Hematopoietic multipotent progenitor cell treated with erythropoietin and hydrocortisone succinate and interleukin-3 and kit ligand, for 17 days (in vitro differentiated cells): ENCODE measurements around the gene ACOX3.

Source experiments
- DNase-seq: peaks from one replicate; pipeline ENCODE4 v3.0.0-alpha.2; 2015; ENCODE audit warnings: low spot score

The ACOX3 gene

DNA sequence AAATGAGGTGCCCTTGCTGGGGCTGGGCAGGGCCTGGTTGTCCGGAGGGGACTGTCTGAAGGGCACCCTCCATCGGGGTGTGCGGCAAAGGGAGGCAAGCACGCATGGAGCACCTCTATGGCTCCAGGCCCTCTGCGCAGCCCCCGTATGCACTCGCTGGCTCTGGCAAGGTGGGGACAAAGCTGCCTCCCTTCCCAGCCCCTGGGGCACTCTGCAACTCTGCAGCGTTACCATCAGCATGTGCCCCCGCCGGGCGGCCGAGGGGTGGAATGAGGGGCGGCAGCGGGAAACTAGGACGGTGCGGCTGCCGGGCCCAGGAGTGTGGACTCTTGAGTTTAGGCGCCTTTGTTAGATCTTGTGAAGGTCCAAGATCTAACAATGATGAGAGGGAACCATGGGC lies 26.5 kb upstream of the ACOX3 start:
- DNase-seq: no peak

DNA sequence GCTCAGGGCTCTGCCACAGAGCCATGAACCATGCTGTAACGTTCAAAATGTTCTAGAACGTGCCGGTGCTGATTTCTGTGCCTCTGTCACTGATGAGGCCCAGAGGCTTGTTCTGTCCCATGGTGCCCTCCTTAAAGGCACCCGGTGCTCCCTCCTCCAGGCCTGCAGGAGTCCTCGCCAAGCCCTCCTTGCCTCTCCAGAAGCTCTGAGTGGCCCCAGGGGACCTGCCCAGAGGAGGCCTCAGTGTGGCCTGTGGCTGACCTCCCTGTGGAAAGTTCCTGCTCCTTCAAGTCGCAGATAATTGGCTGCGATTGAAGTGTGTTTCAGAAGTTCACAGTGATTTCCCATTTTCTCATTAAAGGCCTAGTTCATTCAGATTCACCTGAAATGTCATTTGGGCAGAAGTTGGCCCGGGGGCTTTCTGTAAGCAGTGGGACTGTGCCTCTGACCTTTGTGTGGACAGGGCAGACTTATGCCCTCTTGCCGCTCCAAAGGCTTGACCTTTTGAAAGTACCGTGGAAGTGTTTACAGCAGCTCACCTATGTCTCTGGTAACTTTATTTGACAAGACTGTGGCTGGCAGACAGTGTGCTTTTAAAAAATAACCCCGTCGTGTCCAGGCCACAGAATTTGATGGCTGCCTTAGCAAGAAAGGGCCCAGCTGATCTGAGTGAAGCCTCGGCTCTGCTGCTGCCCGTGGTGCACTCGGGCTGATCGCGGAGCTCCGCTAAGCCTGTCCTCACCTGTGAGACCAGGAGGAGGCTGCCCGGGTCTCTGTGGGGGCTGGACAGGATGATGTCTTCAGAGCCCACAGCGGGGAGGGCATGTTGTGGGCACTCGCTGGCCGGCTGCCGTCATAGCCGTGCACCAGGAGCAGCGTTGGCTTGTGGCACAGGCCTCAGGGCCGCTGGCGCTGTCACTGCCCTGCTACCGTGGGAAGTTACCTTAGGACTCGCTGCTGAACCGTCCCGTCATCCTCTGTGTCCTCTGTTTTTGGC lies 25.4 kb upstream of the ACOX3 start:
- DNase-seq: no peak

GRCh38 chr4:8464381-8464780 lies 23.9 kb upstream of the ACOX3 start:
- DNase-seq: no peak

DNA sequence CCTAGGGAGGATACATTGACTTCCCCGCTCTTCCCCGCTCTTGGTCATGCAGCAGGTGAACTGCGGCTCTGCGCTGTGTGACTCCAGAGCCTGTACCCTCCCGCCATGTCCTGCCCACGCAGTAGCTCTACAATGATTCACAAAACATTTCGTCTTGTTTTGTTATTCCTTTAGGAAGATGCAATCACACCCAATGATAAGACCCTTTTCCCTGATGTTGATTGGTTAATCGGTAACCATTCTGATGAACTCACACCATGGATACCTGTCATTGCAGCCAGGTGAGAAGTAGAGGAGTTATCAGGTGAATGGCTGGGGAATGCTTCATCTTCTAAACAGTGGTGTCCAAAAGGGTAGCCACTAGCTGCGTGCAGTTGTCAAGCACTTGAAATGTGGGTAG lies 23.3 kb upstream of the ACOX3 start:
- no peak for DNase-seq

DNA sequence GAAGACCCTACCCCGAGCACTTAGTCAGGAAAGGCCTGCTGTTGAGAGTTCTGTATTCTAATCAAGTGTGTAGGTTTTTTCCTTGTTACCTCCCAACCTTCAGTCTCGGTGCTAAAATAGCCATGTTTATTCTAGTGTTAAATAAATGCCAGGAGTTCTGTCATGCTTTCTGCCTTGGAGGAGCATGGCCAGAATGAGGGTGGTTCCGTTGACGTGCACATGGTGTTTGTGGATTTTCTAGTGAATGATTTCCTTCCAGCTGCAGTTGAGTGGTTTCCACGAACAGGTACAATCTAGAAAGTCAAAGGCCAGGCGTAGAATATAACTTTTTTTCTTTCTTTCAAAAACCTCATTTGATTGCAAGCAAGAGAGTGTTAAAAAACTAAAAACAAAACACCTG lies 21.1 kb upstream of the ACOX3 start:
- DNase-seq: no peak

DNA sequence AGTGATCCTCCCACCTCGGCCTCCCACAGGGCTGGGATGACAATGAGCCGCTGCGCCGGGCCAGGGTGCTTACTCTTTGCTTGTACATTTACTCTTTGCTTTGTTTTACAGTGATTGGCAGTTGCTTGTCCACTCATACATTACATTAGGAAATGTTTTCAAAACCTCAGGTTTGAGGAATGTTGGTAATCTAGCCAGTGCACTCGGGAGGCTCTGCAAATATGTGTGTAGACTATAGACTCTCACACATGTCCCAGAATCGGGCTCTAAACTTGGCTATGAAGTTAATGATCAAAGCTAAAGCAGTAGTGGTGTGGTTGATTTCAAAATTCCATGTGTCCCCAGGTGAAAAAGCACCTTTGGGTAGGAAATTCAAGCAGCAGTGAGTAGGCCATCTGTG lies 20.6 kb upstream of the ACOX3 start:
- no peak for DNase-seq

- peak; percentile 15 for DNase-seq
Measured at GRCh38 chr4:8459867-8460445, 19.4 kb upstream of the ACOX3 start.

DNA sequence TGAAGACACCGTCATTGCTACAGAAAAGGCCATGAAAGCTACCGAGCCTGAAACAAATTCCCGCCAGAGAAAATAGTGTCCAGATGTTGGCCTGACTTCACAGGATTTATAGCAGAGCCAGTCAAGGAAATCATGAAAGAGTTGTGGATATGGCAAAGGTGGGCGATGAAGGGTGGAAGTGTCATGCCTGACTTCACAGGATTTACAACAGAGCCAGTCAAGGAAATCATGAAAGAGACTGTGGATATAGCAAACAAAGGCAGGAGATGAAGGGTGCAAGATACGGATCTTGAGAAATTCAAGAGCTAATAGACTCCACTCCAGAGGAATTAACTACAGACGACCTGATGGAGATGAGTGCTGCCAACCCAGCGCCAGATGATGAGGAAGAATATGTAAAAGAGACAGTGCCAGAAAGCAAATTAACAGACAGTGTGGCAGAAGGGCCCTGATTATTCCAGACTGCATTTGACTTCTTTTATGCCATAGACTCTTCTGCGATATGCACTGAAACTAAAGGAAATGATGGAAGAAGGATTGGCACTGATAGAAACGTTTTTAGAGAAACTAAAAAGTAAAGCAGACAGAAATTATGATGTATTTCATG lies 17.2 kb upstream of the ACOX3 start:
- DNase-seq: no peak

GRCh38 chr4:8453957-8454356 lies 13.4 kb upstream of the ACOX3 start:
- no peak for DNase-seq

DNA sequence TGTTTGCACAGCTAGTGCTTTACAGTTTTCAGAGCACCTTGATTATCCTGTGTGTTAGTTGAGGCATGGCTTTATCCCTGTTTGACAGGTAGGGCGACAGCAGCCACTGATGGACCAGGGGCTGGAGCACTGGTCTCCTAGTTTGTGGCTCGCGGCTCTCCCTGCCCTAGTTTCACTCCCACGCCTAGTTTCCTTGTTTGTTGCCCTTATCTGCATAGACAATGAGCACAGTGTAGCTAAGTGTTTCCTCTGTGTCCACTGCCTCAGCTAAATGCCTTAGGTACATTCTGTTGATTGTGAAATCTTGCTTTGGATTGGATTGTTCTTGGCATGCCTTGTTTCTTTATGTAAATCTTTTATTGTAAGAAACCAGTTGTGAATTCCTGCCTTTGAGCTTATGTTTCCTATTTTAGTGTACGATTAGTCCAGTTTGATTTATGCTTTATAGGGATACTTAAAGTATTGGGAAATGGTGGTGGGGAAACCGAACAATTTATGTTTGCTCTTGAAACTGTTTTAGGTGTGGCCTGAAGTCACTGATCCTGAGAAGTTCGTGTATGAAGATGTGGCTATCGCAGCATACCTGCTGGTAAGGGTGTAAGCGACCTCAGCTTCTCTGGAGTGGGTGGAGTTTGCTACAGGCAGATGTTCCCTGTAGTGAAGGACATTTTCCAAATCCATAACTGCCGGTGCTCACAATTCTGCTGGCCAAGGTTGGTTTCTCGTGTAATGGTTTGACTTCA lies 11.1 kb upstream of the ACOX3 start:
- DNase-seq: no peak

DNA sequence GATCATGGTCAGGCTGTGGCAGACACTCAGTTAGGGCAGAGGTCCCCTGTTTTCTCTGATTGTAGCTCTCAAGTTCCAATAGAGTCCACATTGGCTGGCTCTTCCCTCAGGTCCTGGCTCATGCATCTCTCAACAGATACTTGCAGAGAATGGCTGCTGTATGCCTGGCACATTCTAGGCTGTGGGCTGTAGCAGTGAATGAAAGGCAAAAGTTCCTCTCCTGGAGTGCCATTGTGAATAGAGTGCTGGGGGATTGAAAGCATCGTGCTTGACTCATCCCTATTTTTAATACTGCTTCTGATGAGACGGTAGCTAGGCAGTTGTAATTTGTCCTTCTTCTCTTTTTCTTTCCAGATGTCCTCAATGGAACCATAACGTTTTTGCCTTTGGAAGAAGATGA lies 5.6 kb upstream of the ACOX3 start:
- DNase-seq: no peak

DNA sequence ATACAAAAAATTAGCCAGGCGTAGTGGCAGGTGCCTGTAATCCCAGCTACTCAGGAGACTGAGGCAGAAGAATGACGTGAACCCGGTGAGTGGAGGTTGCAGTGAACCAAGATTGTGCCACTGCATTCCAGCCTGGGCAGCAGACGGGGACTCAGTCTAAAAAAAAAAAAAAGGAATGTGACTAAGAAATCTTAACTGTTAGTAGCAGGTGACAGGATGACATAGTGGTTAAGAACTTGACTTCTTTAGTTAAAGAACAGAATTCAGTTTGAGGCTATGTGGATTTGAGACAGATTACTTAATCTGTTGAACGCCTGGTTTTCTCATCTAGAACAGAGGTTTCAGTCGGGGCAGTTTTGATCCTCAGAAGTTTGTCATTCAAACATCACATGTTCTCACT lies 3.3 kb upstream of the ACOX3 start:
- DNase-seq: no peak

DNA sequence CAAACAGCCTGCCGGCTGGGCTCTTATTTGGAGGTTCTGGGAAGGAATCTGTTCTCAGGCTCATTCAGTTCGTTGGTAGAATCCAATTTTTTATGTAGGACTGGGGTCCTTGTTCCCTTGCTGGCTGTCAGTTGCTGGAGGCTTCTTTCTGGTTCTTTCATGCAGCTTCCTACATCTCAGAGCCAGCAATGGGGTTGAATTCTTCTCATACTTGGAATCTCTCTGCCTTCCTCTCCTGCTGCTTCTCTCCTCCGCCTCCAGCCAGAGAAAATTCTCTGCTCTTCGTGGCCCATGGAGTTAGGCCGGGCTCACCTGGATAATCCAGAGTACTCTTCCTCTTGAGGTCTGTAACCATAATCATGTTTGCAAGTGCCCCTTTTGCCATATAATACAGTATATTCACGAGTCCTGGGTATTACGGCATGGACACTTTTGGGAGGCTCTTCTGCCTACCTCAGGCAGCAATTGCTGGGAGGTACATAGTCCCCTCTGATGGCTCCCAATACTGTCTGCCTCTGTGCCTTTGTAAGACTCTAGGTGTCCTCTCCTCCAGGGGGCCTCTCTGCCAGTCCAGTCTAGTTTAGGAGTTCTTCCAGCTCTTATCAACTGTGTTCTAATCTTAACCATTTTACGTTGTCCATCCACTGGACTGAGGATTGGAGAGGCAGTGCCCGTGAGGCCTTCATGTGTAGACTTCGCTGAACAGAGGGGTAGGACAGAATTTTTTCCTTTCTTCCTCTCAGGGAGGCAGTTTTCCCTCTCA lies 2.3 kb upstream of the ACOX3 start:
- DNase-seq: no peak

DNA sequence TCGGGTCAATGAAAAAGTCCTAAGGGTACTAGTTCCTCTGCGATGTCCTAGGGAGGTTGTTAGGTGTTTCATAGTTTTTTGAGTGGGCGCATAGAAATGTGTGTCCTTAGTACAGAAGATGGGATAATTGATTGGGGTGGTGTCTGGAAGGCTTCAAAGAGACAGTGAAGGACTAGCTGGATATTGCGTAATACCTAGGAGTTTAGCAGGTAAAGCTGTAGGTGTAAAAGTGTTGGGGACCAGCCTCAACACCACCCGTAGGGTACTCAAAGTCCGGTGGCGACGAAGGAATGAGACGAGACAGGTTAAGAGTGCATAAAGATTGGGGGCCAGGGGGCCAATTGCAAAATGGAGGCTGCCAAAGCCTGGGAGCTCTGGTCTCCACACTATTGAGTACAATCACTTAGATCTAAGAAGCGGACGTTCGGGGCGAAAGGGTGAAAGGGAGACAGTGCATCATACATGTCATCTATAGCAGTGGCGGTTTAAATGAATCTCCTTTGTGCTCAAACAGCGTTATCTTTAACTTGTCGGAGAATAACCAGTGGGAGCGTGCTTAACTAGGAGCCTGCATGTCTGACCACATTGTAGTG lies 1.1 kb upstream of the ACOX3 start:
- no peak for DNase-seq

DNA sequence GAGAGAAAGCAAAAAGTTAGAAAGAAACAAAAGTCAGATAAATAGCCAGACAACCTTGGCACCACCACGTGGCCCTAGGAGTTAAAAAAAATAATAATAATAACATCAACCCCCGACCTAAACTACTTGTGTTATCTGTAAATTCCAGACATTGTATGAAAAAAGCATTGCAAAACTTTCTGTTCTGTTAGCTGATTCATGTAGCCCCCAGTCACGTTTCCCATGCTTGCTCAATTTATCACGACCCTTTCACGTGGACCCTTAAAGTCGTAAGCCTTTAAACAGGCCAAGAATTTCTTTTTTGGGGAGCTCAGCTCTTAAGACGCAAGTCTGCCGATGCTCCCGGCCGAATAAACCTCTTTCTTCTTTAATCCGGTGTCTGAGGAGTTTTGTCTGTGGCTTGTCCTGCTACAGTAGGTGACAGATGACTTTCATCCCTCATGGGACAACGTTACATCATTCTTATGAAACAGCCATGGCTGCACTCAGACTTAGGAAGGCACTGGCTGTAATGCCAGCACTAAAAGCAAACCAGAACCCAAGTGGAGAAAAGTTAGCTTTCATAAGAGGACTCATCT lies 520 bp downstream of the ACOX3 start:
- DNase-seq: no peak

- DNase-seq: peak; percentile 13
Measured at GRCh38 chr4:8439168-8439567, 1.4 kb downstream of the ACOX3 start.

- no peak for DNase-seq
Measured at GRCh38 chr4:8438743-8439142, 1.8 kb downstream of the ACOX3 start.

DNA sequence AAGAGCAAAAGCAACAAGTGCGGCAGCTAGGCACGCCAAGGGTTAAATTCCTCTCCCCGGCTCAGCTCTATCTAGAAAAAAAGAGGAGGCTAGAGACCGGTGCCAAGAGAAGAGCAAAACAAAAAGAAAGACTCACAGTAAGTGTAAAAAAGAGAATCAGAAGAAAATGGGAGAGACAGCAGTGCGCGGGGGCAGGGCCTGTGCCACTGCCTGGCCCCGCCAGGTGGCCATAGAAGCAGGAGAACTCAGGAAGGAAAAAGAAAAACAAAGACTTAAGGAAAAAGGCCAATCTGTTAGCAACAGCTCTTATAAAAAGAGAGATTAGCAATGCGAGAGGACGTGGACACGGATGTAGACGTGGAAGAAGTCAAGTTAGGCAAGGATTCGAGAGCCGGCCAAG lies 3.2 kb downstream of the ACOX3 start:
- no peak for DNase-seq

- DNase-seq: peak; percentile 28
Measured at GRCh38 chr4:8435656-8436121, 4.8 kb downstream of the ACOX3 start.

DNA sequence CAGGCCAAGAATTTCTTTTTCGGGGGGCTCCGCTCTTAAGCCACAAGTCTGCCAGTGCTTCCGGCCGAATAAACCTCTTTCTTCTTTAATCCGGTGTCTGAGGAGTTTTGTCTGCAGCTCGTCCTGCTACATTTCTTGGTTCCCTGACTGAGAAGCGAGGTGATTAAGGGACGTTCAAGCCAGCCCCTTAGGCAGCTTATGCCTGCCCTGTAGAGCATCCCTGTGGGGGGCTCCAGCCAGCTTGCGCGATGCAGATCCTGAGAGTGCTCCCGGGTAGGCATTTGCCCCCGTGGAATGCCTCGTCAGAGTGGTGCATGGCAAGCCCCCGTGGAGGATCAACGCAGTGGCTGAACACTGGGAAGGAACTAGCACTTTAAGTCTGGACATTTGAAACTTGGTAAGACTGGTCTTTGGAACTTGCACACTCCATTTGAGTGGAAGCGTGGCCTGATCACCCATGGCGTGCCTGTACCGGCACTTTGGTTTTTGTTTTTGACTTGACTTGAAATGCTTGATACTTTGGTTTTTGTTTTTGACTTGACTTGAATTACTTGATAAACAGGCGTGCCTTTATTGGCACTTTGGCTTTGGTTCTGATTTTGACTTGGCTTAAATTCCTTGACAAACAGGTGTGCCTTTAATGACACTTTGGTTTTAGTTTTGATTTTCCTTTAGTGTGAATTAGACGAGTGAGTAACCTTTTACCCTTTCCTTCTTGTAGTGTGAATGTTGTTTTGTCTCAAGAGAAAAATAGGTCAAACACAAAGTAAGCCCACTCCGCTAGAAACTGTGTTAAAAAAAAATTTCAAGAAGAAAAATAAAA lies 6.1 kb downstream of the ACOX3 start:
- no peak for DNase-seq
